Measurements from ENCODE around the gene ST3GAL3.

The ST3GAL3 gene

GRCh38 chr1:43879414-43879813 is 172.1 kb downstream of the ST3GAL3 start:
- no peak for DNase-seq (ENCODE audit: low read depth)
- TF ChIP-seq CTCF (IDR thresholded peaks at IDR 0.05; ENCODE audit: low read depth, low read length) (no peak), MAX (IDR thresholded peaks at IDR 0.05; ENCODE audit: low read depth, low read length) (no peak), POLR2A (IDR thresholded peaks at IDR 0.05; ENCODE audit: extremely low read depth, insufficient read length) (no peak), MYC (IDR thresholded peaks at IDR 0.05; ENCODE audit: low read depth, low read length) (no peak)
- H3K4me3 ChIP-seq (ENCODE audit: low read depth, low read length), result no peak overlapping the region

GRCh38 chr1:43879996-43880395 is 172.7 kb downstream of the ST3GAL3 start:
- TF ChIP-seq MAX (IDR thresholded peaks at IDR 0.05; ENCODE audit: low read depth, low read length), result no peak
- no peak for TF ChIP-seq CTCF (IDR thresholded peaks at IDR 0.05; ENCODE audit: low read depth, low read length)
- TF ChIP-seq MYC (IDR thresholded peaks at IDR 0.05; ENCODE audit: low read depth, low read length), result no peak
- no peak for TF ChIP-seq POLR2A (IDR thresholded peaks at IDR 0.05; ENCODE audit: extremely low read depth, insufficient read length)
- no peak for DNase-seq (ENCODE audit: low read depth)
- no peak overlapping the region for H3K4me3 ChIP-seq (ENCODE audit: low read depth, low read length)

- no peak overlapping the region for H3K4me3 ChIP-seq (ENCODE audit: low read depth, low read length)
- no peak for TF ChIP-seq MAX (IDR thresholded peaks at IDR 0.05; ENCODE audit: low read depth, low read length)
- DNase-seq (ENCODE audit: low read depth), result no peak
Measured at GRCh38 chr1:43880604-43881003, 173.3 kb downstream of the ST3GAL3 start.

- TF ChIP-seq MAX (IDR thresholded peaks at IDR 0.05; ENCODE audit: low read depth, low read length), result peak; percentile 56
- TF ChIP-seq POLR2A (IDR thresholded peaks at IDR 0.05; ENCODE audit: extremely low read depth, insufficient read length), result no peak
- TF ChIP-seq MYC (IDR thresholded peaks at IDR 0.05; ENCODE audit: low read depth, low read length), result no peak
- peak; percentile 21 for TF ChIP-seq CTCF (IDR thresholded peaks at IDR 0.05; ENCODE audit: low read depth, low read length)
- DNase-seq (ENCODE audit: low read depth), result peak; percentile 78
- H3K4me3 ChIP-seq (ENCODE audit: low read depth, low read length), result no peak overlapping the region
Measured at GRCh38 chr1:43881415-43881814, 174.1 kb downstream of the ST3GAL3 start.

GRCh38 chr1:43882763-43883162 is 175.4 kb downstream of the ST3GAL3 start:
- DNase-seq (ENCODE audit: low read depth), result no peak
- H3K4me3 ChIP-seq (ENCODE audit: low read depth, low read length), result no peak overlapping the region
- TF ChIP-seq MAX (IDR thresholded peaks at IDR 0.05; ENCODE audit: low read depth, low read length) (no peak), CTCF (IDR thresholded peaks at IDR 0.05; ENCODE audit: low read depth, low read length) (no peak), MYC (IDR thresholded peaks at IDR 0.05; ENCODE audit: low read depth, low read length) (no peak)

GRCh38 chr1:43883321-43883720 is 176.0 kb downstream of the ST3GAL3 start:
- no peak for TF ChIP-seq CTCF (IDR thresholded peaks at IDR 0.05; ENCODE audit: low read depth, low read length)
- TF ChIP-seq MYC (IDR thresholded peaks at IDR 0.05; ENCODE audit: low read depth, low read length), result no peak
- no peak for TF ChIP-seq MAX (IDR thresholded peaks at IDR 0.05; ENCODE audit: low read depth, low read length)
- TF ChIP-seq POLR2A (IDR thresholded peaks at IDR 0.05; ENCODE audit: extremely low read depth, insufficient read length), result no peak
- no peak for DNase-seq (ENCODE audit: low read depth)

More at GRCh38 chr1:43883321-43883720, 176.0 kb downstream of the ST3GAL3 start:
- no peak overlapping the region for H3K4me3 ChIP-seq (ENCODE audit: low read depth, low read length)

Data from NB4 (cell line).